T-cell (primary cell): Measurements from ENCODE around the gene LSM6. TPM values are rescaled to one million over a fixed set of nuclear protein-coding genes. Genes with fewer than 3 reads are reported as not detected.

Experiments used
- ATAC-seq, 4 experiments: fragments of 200-7000 bp in 3 of 4; fragments of 150-1000 bp in 1 of 4; cut with Tn5 transposase; replicated peaks in 1 of 4; 1 replicate in 3 of 4; 2 replicates in 1 of 4; pipeline ENCODE4 v1.10.0; 2021; ENCODE audit warnings: moderate library complexity in 3 of 4, mild to moderate bottlenecking in 2 of 4, moderate number of reproducible peaks in 1 of 4
- CTCF ChIA-PET, 2 donors: fragments of 300-600 bp; sonication (Branson Sonifier 250); formaldehyde crosslinking; loops; one replicate each; lab custom pipeline; 2022; ENCODE audit warnings: antibody characterized with exemption in 2 of 2; lab: Charles Lee
- POLR2A ChIA-PET, 2 donors: fragments of 300-600 bp; sonication (Branson Sonifier 250); formaldehyde crosslinking; loops; one replicate each; lab custom pipeline; 2022; ENCODE audit warnings: antibody characterized with exemption in 2 of 2; lab: Charles Lee
- DNase-seq, 35 experiments: peaks; one replicate each; pipeline versions ENCODE4 v3.0.0 to v3.0.0-alpha.2; 2013 to 2023
- H3K27ac ChIP-seq: one replicate; pipeline ENCODE4 v1.5.1; 2013; ENCODE audit warnings: low read length
- H3K27me3 ChIP-seq, 2 experiments: replicated peaks in 1 of 2; 1 replicate in 1 of 2; 2 replicates in 1 of 2; pipeline versions ENCODE4 v1.6.1 to v1.7.0; 2013; ENCODE audit warnings: low read length in 1 of 2, mixed read lengths in 1 of 2; ENCODE audit not compliant: control insufficient read depth in 2 of 2, insufficient read depth in 2 of 2; ENCODE audit errors: extremely low read depth in 1 of 2
- H3K36me3 ChIP-seq, 2 donors: 1 replicate in 1 of 2; 2 replicates in 1 of 2; pipeline versions ENCODE4 v1.6.1 to v1.7.0; 2013; ENCODE audit warnings: low read length in 1 of 2; ENCODE audit not compliant: control insufficient read depth in 2 of 2, insufficient read depth in 1 of 2; ENCODE audit errors: extremely low read depth in 1 of 2
- H3K4me1 ChIP-seq, 2 experiments: 1 replicate in 1 of 2; 2 replicates in 1 of 2; pipeline versions ENCODE4 v1.6.1 to v1.7.0; 2013; ENCODE audit warnings: low read length in 2 of 2, mixed read lengths in 1 of 2; ENCODE audit not compliant: insufficient read depth in 2 of 2, control insufficient read depth in 1 of 2; ENCODE audit errors: extremely low read depth in 1 of 2
- H3K4me3 ChIP-seq, 2 donors: 1 replicate in 1 of 2; 2 replicates in 1 of 2; pipeline versions ENCODE4 v1.5.1 to v1.7.0; 2013; ENCODE audit warnings: mild to moderate bottlenecking in 2 of 2, low read length in 1 of 2, moderate library complexity in 1 of 2; ENCODE audit not compliant: control insufficient read depth in 1 of 2; ENCODE audit errors: extremely low read depth in 1 of 2
- H3K9me3 ChIP-seq: 2 replicates; pipeline ENCODE4 v1.7.0; 2013
- H3K27ac Mint-ChIP-seq, 2 donors: one replicate each; pipeline ENCODE4 v1.8.0; 2020 to 2021; ENCODE audit warnings: mild to moderate bottlenecking in 2 of 2, mixed read lengths in 2 of 2
- H3K27me3 Mint-ChIP-seq, 2 donors: one replicate each; pipeline ENCODE4 v1.8.0; 2021 to 2022; ENCODE audit warnings: mixed read lengths in 2 of 2
- H3K36me3 Mint-ChIP-seq: one replicate; pipeline ENCODE4 v1.8.0; 2021; ENCODE audit warnings: mixed read lengths
- H3K4me1 Mint-ChIP-seq, 3 donors: one replicate each; pipeline ENCODE4 v1.8.0; 2020 to 2022; ENCODE audit warnings: mixed read lengths in 3 of 3, mild to moderate bottlenecking in 1 of 3
- H3K4me3 Mint-ChIP-seq, 3 donors: one replicate each; pipeline ENCODE4 v1.8.0; 2020 to 2022; ENCODE audit warnings: mild to moderate bottlenecking in 3 of 3, mixed read lengths in 3 of 3, moderate library complexity in 3 of 3
- H3K9me3 Mint-ChIP-seq, 3 donors: one replicate each; pipeline ENCODE4 v1.8.0; 2020 to 2022; ENCODE audit warnings: mixed read lengths in 3 of 3
- WGBS: methylation state at CpG from one replicate; pipeline ENCODE4 v1.1.5; 2013; ENCODE audit warnings: missing lambda C conversion rate; ENCODE audit not compliant: insufficient coverage; 5-methylcytosine and 5-hydroxymethylcytosine counted together
- total RNA-seq, 35 experiments: library from RNA in 6 of 35; stranded (reverse) in 6 of 35; fragments of 120-200 nt in 1 of 35; gene quantifications; one replicate each; pipeline versions ENCODE4 v1.2.1 to v1.2.4 and lab custom pipeline; 2013 to 2026

Gene LSM6
- total RNA-seq (10 to 100 TPM; 23.1 to 52.0 (median 45.2) TPM), total RNA-seq (lab: John Stamatoyannopoulos, UW) (15.4 to 75.9 (median 30.1) reads per million in 29 experiments)
- 54.9 TPM for total RNA-seq (2013)

GRCh38 chr4:146175541-146176453, at the start of gene LSM6:
Gene LSM6, plus strand, starts transcription at chr4:146175718. Its CDS starts 7,204 bp downstream, at chr4:146182922.
- Histone ChIP-seq H3K27ac (peak within 1 kb of the TSS; percentile 79), H3K4me3 (peak within 1 kb of the TSS; percentile 93 to 97), H3K9me3 (no peaks in the 10 kb centered on the region), H3K36me3 (peaks cover 0 to 6% of the 10 kb centered on the region in 2 donors), H3K4me1 (peaks cover 9 to 17% of the 10 kb centered on the region in 2 experiments), H3K27me3 (no peaks in the 10 kb centered on the region)
- DNase-seq, result peak; percentile 58 to 90 (median 76)
- H3K27ac Mint-ChIP-seq, result peak within 1 kb of the TSS; percentile 95 to 98
- H3K36me3 Mint-ChIP-seq, result no peaks in the 10 kb centered on the region
- POLR2A ChIA-PET, result no interaction called here
- CTCF ChIA-PET, result no interaction called here
- ATAC-seq, result peak; percentile 89 to 95 (median 92)
- peak within 1 kb of the TSS; percentile 84 to 87 (median 87) for H3K4me3 Mint-ChIP-seq
- under 1% methylated on average over 62 of the region's 75 CpGs for WGBS
- H3K27me3 Mint-ChIP-seq, result no peaks in the 10 kb centered on the region
- no peaks in the 10 kb centered on the region for H3K9me3 Mint-ChIP-seq
- peaks cover 51 to 58% (median 54%) of the 10 kb centered on the region in 3 donors for H3K4me1 Mint-ChIP-seq

GRCh38 chr4:146132445-146132844, 43.1 kb upstream of the LSM6 start:
- ChIA-PET POLR2A (no interaction called here), CTCF (no interaction called here)
- DNase-seq, result no peak
- no peak for ATAC-seq
- WGBS, result 13% methylated on average over 2 of the region's 7 CpGs
- no peak overlapping the region for H3K27ac Mint-ChIP-seq
- Histone ChIP-seq H3K27ac (no peak overlapping the region), H3K4me1 (no peaks in the 10 kb centered on the region), H3K9me3 (no peaks in the 10 kb centered on the region), H3K36me3 (no peaks in the 10 kb centered on the region), H3K27me3 (peaks cover 0 to 10% of the 10 kb centered on the region in 2 experiments), H3K4me3 (no peak overlapping the region)
- no peak overlapping the region for H3K4me3 Mint-ChIP-seq
- H3K9me3 Mint-ChIP-seq, result no peaks in the 10 kb centered on the region
- peaks cover 4 to 12% of the 10 kb centered on the region in 2 donors for H3K27me3 Mint-ChIP-seq
- no peaks in the 10 kb centered on the region for H3K36me3 Mint-ChIP-seq
- H3K4me1 Mint-ChIP-seq, result no peaks in the 10 kb centered on the region

- Histone ChIP-seq H3K27me3 (peaks cover 0 to 10% of the 10 kb centered on the region in 2 experiments), H3K36me3 (no peaks in the 10 kb centered on the region), H3K9me3 (no peaks in the 10 kb centered on the region), H3K4me1 (no peaks in the 10 kb centered on the region), H3K27ac (no peak overlapping the region), H3K4me3 (no peak overlapping the region)
- ChIA-PET POLR2A (no interaction called here), CTCF (no interaction called here)
- ATAC-seq, result no peak
- Mint-ChIP-seq H3K4me3 (no peak overlapping the region), H3K9me3 (no peaks in the 10 kb centered on the region), H3K27ac (no peak overlapping the region), H3K27me3 (peaks cover 11 to 12% of the 10 kb centered on the region in 2 donors), H3K4me1 (no peaks in the 10 kb centered on the region), H3K36me3 (no peaks in the 10 kb centered on the region)
- DNase-seq, result no peak
- 93% methylated on average over 3 of the region's 8 CpGs for WGBS
Observed at GRCh38 chr4:146134761-146135445, 40.6 kb upstream of the LSM6 start.

- no peak overlapping the region for H3K4me3 ChIP-seq
- H3K27ac Mint-ChIP-seq, result no peak overlapping the region
Observed at GRCh38 chr4:146135941-146136340, 39.6 kb upstream of the LSM6 start.

GRCh38 chr4:146142768-146143167, 32.8 kb upstream of the LSM6 start:
- Histone ChIP-seq H3K9me3 (no peaks in the 10 kb centered on the region), H3K27ac (no peak overlapping the region), H3K4me1 (no peaks in the 10 kb centered on the region), H3K27me3 (no peaks in the 10 kb centered on the region), H3K4me3 (no peak overlapping the region), H3K36me3 (no peaks in the 10 kb centered on the region)
- no peak for DNase-seq
- H3K4me1 Mint-ChIP-seq, result no peaks in the 10 kb centered on the region
- H3K27me3 Mint-ChIP-seq, result peaks cover 3 to 22% of the 10 kb centered on the region in 2 donors
- H3K4me3 Mint-ChIP-seq, result no peak overlapping the region
- no peaks in the 10 kb centered on the region for H3K36me3 Mint-ChIP-seq
- POLR2A ChIA-PET, result no interaction called here
- CTCF ChIA-PET, result no interaction called here
- H3K27ac Mint-ChIP-seq, result no peak overlapping the region
- no peaks in the 10 kb centered on the region for H3K9me3 Mint-ChIP-seq
- no peak for ATAC-seq

More at GRCh38 chr4:146135941-146136340, 39.6 kb upstream of the LSM6 start:
- Mint-ChIP-seq H3K4me3 (no peak overlapping the region), H3K36me3 (no peaks in the 10 kb centered on the region), H3K4me1 (no peaks in the 10 kb centered on the region), H3K9me3 (no peaks in the 10 kb centered on the region), H3K27me3 (peaks cover 7 to 15% of the 10 kb centered on the region in 2 donors)
- CTCF ChIA-PET, result no interaction called here
- POLR2A ChIA-PET, result no interaction called here
- ATAC-seq (no peak), DNase-seq (no peak)
- 77% methylated on average over 1 of the region's 2 CpGs for WGBS
- H3K27me3 ChIP-seq, result peaks cover 0 to 10% of the 10 kb centered on the region in 2 experiments
- no peaks in the 10 kb centered on the region for H3K36me3 ChIP-seq
- H3K9me3 ChIP-seq, result no peaks in the 10 kb centered on the region
- no peaks in the 10 kb centered on the region for H3K4me1 ChIP-seq
- no peak overlapping the region for H3K27ac ChIP-seq

GRCh38 chr4:146143888-146144287, 31.6 kb upstream of the LSM6 start:
- Histone ChIP-seq H3K9me3 (no peaks in the 10 kb centered on the region), H3K4me3 (no peak overlapping the region), H3K36me3 (no peaks in the 10 kb centered on the region), H3K4me1 (no peaks in the 10 kb centered on the region), H3K27ac (no peak overlapping the region), H3K27me3 (no peaks in the 10 kb centered on the region)
- H3K9me3 Mint-ChIP-seq, result no peaks in the 10 kb centered on the region
- POLR2A ChIA-PET, result interaction anchor here in 1 of 2 donors (0.6 kb wide), 1 partner anchor 137 kb away, joined by 3 read pairs; no protein-coding TSS in a partner anchor
- no peak for DNase-seq
- no peaks in the 10 kb centered on the region for H3K4me1 Mint-ChIP-seq
- no peak overlapping the region for H3K4me3 Mint-ChIP-seq
- 90% methylated on average over 2 of the region's 3 CpGs for WGBS
- peaks cover 3 to 21% of the 10 kb centered on the region in 2 donors for H3K27me3 Mint-ChIP-seq
- CTCF ChIA-PET, result no interaction called here
- ATAC-seq, result no peak
- no peak overlapping the region for H3K27ac Mint-ChIP-seq
- no peaks in the 10 kb centered on the region for H3K36me3 Mint-ChIP-seq
